Muscle of leg (tissue), 16 donors: ENCODE measurements around the gene GABRA6. TPM values are rescaled to one million over a fixed set of nuclear protein-coding genes. Genes with fewer than 3 reads are reported as not detected.
A peak's percentile ranks its signal among the peaks of the same experiment; 100 is the strongest.
"Not testable (repeated sequence)": the region's sequence is repeated elsewhere in the genome, so short reads cannot be mapped to it uniquely, and the experiment has no call there.

Source experiments
- DNase-seq: peaks from one replicate; pipeline ENCODE4 v3.0.0; 2013
- H3K27ac ChIP-seq: one replicate; pipeline ENCODE4 v1.5.1; 2013; ENCODE audit warnings: mild to moderate bottlenecking, low read length, control low read depth
- H3K27me3 ChIP-seq: one replicate; pipeline ENCODE4 v1.6.1; 2013; ENCODE audit warnings: low read length; ENCODE audit not compliant: control insufficient read depth, insufficient read depth
- H3K36me3 ChIP-seq: one replicate; pipeline ENCODE4 v1.6.1; 2013; ENCODE audit warnings: low read length; ENCODE audit not compliant: control insufficient read depth, insufficient read depth
- H3K4me1 ChIP-seq: one replicate; pipeline ENCODE4 v1.6.1; 2013; ENCODE audit warnings: low read length; ENCODE audit not compliant: control insufficient read depth, insufficient read depth
- H3K4me3 ChIP-seq: one replicate; pipeline ENCODE4 v1.5.1; 2013; ENCODE audit warnings: low read length, control low read depth
- H3K9me3 ChIP-seq: replicated peaks from 2 replicates; pipeline ENCODE4 v1.6.1; 2013; ENCODE audit warnings: low read depth, low read length; ENCODE audit not compliant: control insufficient read depth
- WGBS: methylation state at CpG from one replicate; pipeline ENCODE4 v1.1.5; 2013; ENCODE audit warnings: missing lambda C conversion rate; ENCODE audit not compliant: insufficient coverage; 5-methylcytosine and 5-hydroxymethylcytosine counted together
- long read RNA-seq, 11 donors: transcript quantifications; one replicate each; lab custom pipeline, GENCODE V29; 2026
- polyA plus RNA-seq, 8 donors: library from polyadenylated mRNA; unstranded; fragments of 120-200 nt; gene quantifications; one replicate each; pipeline versions ENCODE4 v1.2.1 to v1.2.3, GENCODE V29; 2013; ENCODE audit warnings: inconsistent platforms in 1 of 8, low replicate concordance in 1 of 8; ENCODE audit not compliant: insufficient read length in 8 of 8, insufficient read depth in 1 of 8
- total RNA-seq: library from RNA; stranded (reverse); fragments of 120-200 nt; gene quantifications from one replicate; pipeline ENCODE4 v1.2.4, GENCODE V29; 2013

GABRA6 gene
- total RNA-seq (not detected), polyA plus RNA-seq (not detected)
- long read RNA-seq, donor 1: 0 reads
- long read RNA-seq, donor 2: 0 reads
- long read RNA-seq, donor 3: 0 reads
- long read RNA-seq, donor 4: 0 reads
- long read RNA-seq, donor 5: 0 reads
- long read RNA-seq, donor 6: 0 reads
- long read RNA-seq, donor 7: 0 reads
- long read RNA-seq, donor 8: 0 reads
- long read RNA-seq, donor 9: 0 reads
- long read RNA-seq, donor 10: 0 reads
- long read RNA-seq, donor 11: 0 reads

- H3K4me3 ChIP-seq: no peak within 1 kb of the TSS
- no peaks in the 10 kb centered on the region for H3K9me3 ChIP-seq
- no peak for DNase-seq
- no peak within 1 kb of the TSS for H3K27ac ChIP-seq
- no peaks in the 10 kb centered on the region for H3K4me1 ChIP-seq
- WGBS: 60% methylated on average over 1 of the region's 4 CpGs
- H3K36me3 ChIP-seq: no peaks in the 10 kb centered on the region
- no peaks in the 10 kb centered on the region for H3K27me3 ChIP-seq
These were observed at the start of gene GABRA6 for GRCh38 chr5:161685461-161685860. TSS of gene GABRA6 (plus strand) at chr5:161685721. CDS start at chr5:161685990, 269 bp downstream.

GRCh38 chr5:161637591-161637990 is 47.9 kb upstream of the GABRA6 start:
- H3K27ac ChIP-seq: no peak overlapping the region
- H3K9me3 ChIP-seq: no peaks in the 10 kb centered on the region
- no peaks in the 10 kb centered on the region for H3K27me3 ChIP-seq
- 88% methylated on average over 1 of the region's 1 CpG for WGBS
- no peak for DNase-seq
- H3K4me3 ChIP-seq: no peak overlapping the region
- H3K36me3 ChIP-seq: no peaks in the 10 kb centered on the region
- no peaks in the 10 kb centered on the region for H3K4me1 ChIP-seq

- no peaks in the 10 kb centered on the region for H3K9me3 ChIP-seq
- no peaks in the 10 kb centered on the region for H3K27me3 ChIP-seq
- 100% methylated on average over 1 of the region's 4 CpGs for WGBS
- no peak overlapping the region for H3K4me3 ChIP-seq
- no peak overlapping the region for H3K27ac ChIP-seq
- no peaks in the 10 kb centered on the region for H3K4me1 ChIP-seq
- H3K36me3 ChIP-seq: no peaks in the 10 kb centered on the region
- DNase-seq: no peak
These were observed 44.1 kb upstream of the GABRA6 start for GRCh38 chr5:161641444-161641843.

GRCh38 chr5:161645264-161645663 is 40.3 kb upstream of the GABRA6 start:
- Histone ChIP-seq H3K9me3 (peaks cover 2% of the 10 kb centered on the region), H3K4me1 (no peaks in the 10 kb centered on the region), H3K27me3 (no peaks in the 10 kb centered on the region), H3K4me3 (no peak overlapping the region), H3K36me3 (no peaks in the 10 kb centered on the region), H3K27ac (no peak overlapping the region)
- WGBS: no CpG with 5 or more reads among the region's 1 CpG
- no peak for DNase-seq

DNA sequence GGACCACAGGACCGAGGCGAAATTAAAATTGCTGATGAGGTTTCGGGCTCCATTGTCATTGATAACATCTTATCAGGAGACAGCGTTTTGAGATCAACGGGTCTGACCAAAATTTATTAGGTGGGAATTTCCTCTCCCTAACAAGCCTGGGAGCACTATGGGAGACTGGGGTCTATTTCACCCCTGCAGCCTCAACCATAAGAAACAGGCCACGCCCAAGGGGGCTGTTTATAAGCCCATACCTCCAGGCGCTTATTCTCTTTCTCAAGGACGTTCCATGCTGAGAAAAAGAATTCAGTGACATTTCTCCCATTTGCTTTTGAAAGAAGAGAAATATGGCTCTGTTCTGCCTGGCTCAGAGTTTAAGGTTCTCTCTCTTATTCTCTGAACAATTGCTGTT is 33.6 kb upstream of the GABRA6 start:
- H3K4me1 ChIP-seq, H3K27ac ChIP-seq, H3K4me3 ChIP-seq, H3K27me3 ChIP-seq, DNase-seq, H3K9me3 ChIP-seq, H3K36me3 ChIP-seq: not testable (repeated sequence)
- WGBS: no CpG with 5 or more reads among the region's 8 CpGs

DNA sequence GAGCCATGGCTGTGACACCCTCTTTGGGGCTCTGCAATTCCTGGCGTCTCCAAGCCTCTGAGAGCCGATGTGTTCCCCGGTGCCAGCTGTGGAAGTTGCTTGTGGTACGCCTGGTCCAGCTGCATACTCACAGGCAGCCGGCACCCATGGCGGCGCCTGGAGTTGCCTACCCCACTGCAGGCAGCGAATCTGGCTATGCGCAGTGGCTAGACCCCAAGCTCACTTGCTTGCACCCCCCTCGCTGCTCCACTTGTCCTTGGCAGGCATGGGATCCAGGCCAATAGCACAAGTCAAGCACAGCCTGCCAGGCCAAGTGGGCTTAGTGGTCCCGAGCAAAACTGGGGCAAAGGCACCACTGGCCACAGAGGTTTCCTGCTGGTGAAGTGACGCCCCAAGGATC is 24.7 kb upstream of the GABRA6 start:
- no peaks in the 10 kb centered on the region for H3K9me3 ChIP-seq
- WGBS: 90% methylated on average over 11 of the region's 12 CpGs
- H3K4me3 ChIP-seq: no peak overlapping the region
- H3K27me3 ChIP-seq: no peaks in the 10 kb centered on the region
- no peaks in the 10 kb centered on the region for H3K4me1 ChIP-seq
- H3K27ac ChIP-seq: no peak overlapping the region
- H3K36me3 ChIP-seq: no peaks in the 10 kb centered on the region
- no peak for DNase-seq

- Histone ChIP-seq H3K27me3 (no peaks in the 10 kb centered on the region), H3K4me3 (no peak overlapping the region), H3K9me3 (no peaks in the 10 kb centered on the region), H3K4me1 (no peaks in the 10 kb centered on the region), H3K27ac (no peak overlapping the region), H3K36me3 (no peaks in the 10 kb centered on the region)
- DNase-seq: no peak
These were observed 22.1 kb upstream of the GABRA6 start for GRCh38 chr5:161663431-161663830.

DNA sequence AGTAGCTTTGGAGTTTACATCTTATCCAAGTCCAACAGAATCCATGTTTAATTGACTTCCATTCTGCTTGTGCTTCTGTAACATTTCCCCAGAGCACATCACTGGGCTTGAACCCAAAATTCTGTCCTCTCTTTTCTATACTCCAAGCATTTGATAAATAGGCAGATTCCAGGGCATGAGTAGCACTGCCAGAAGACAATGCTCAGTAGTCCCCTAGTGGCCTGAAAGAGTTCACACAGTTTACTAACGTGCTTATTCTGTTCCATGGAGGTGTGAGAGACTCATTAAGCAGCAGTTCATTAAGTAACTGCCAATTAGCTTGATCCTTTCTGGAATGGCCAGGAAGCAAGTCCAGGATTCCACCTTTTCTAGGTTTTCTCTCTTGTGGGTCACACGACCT is 9.4 kb upstream of the GABRA6 start:
- Histone ChIP-seq H3K27ac (no peak overlapping the region), H3K36me3 (no peaks in the 10 kb centered on the region), H3K4me3 (no peak overlapping the region), H3K27me3 (no peaks in the 10 kb centered on the region), H3K9me3 (no peaks in the 10 kb centered on the region), H3K4me1 (no peaks in the 10 kb centered on the region)
- peak; percentile 11 for DNase-seq
- WGBS: 0% methylated on average over 1 of the region's 2 CpGs

DNA sequence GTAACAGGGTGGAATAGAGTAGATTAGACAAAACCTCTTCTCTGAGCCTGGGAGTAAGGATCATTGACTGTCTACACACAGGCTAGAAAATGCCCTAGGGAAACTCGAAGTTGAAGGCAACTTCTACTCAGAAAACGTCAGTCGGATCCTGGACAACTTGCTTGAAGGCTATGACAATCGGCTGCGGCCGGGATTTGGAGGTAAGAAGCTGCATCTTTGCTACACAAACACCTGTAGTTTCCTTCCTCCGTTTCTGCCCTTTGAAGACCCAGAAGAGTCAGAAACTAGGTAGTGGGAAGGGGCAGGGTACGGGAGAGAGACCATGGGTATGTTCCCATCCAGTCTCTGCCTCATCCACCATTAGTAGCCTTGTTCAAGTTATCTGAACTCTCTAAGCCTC is 628 bp downstream of the GABRA6 start:
- 77% methylated on average over 3 of the region's 8 CpGs for WGBS
- DNase-seq: no peak
- Histone ChIP-seq H3K27ac (no peak overlapping the region), H3K27me3 (no peaks in the 10 kb centered on the region), H3K36me3 (no peaks in the 10 kb centered on the region), H3K4me3 (no peak overlapping the region), H3K4me1 (no peaks in the 10 kb centered on the region), H3K9me3 (no peaks in the 10 kb centered on the region)

- Histone ChIP-seq H3K36me3 (no peaks in the 10 kb centered on the region), H3K27ac (no peak overlapping the region), H3K4me1 (no peaks in the 10 kb centered on the region), H3K27me3 (no peaks in the 10 kb centered on the region), H3K4me3 (no peak overlapping the region), H3K9me3 (no peaks in the 10 kb centered on the region)
- DNase-seq: no peak
- 87% methylated on average over 3 of the region's 3 CpGs for WGBS
These were observed 1.4 kb downstream of the GABRA6 start for GRCh38 chr5:161686881-161687280.

GRCh38 chr5:161687316-161687715 is 1.8 kb downstream of the GABRA6 start:
- no peak for DNase-seq
- H3K9me3 ChIP-seq: no peaks in the 10 kb centered on the region
- no CpG with 5 or more reads among the region's 2 CpGs for WGBS
- H3K4me3 ChIP-seq: no peak overlapping the region
- H3K36me3 ChIP-seq: no peaks in the 10 kb centered on the region
- H3K27me3 ChIP-seq: no peaks in the 10 kb centered on the region
- no peaks in the 10 kb centered on the region for H3K4me1 ChIP-seq
- H3K27ac ChIP-seq: no peak overlapping the region
